ENCODE results near the gene CNTN4. TPM values are rescaled to one million over a fixed set of nuclear protein-coding genes. Genes with fewer than 3 reads are reported as not detected.

CNTN4 gene
- total and polyA plus RNA-seq, 2 experiments from 2014 or later, result 0.91 to 4.0 TPM

GRCh38 chr3:2772803-2773202 lies 674.1 kb downstream of the CNTN4 start:
- Mint-ChIP-seq H3K9me3 (peaks cover 99% of the 10 kb centered on the region), H3K36me3 (ENCODE audit: low read depth) (peaks cover 40% of the 10 kb centered on the region), H3K27ac (no peak overlapping the region), H3K4me1 (no peaks in the 10 kb centered on the region), H3K27me3 (ENCODE audit: insufficient read depth, low read depth, poor library complexity) (peaks cover 6% of the 10 kb centered on the region), H3K4me3 (no peak overlapping the region)
- Histone ChIP-seq H3K27ac (ENCODE audit: low read depth) (no peak overlapping the region), H4K20me1 (replicated peaks; ENCODE audit: insufficient read depth) (no peaks in the 10 kb centered on the region), H3K4me1 (ENCODE audit: insufficient read depth) (peaks cover 12% of the 10 kb centered on the region; the same call in 1 of the 2 replicates), H3K79me2 (replicated peaks; ENCODE audit: insufficient read depth) (no peaks in the 10 kb centered on the region), H2AFZ (no peak overlapping the region), H3K36me3 (ENCODE audit: insufficient read depth) (no peaks in the 10 kb centered on the region), H3K9me2 (ENCODE audit: insufficient read depth) (no peaks in the 10 kb centered on the region), H3K27me3 (ENCODE audit: insufficient read depth) (no peaks in the 10 kb centered on the region), H3K4me2 (no peak overlapping the region), H3K4me3 (no peak overlapping the region), H3F3A (replicated peaks; ENCODE audit: low read depth) (no peaks in the 10 kb centered on the region)
- TF ChIP-seq CREB1 (CRISPR knock-in tag; IDR thresholded peaks at IDR 0.05; ENCODE audit: low read depth) (no peak), EZH2phosphoT487 (IDR thresholded peaks at IDR 0.05; ENCODE audit: unreplicated experiment) (no peak), POLR2AphosphoS5 (IDR thresholded peaks at IDR 0.05; ENCODE audit: low read depth) (no peak), JUNB (IDR thresholded peaks at IDR 0.05; ENCODE audit: unreplicated experiment) (no peak), EZH2 (IDR thresholded peaks at IDR 0.05; ENCODE audit: low read depth, unreplicated experiment) (no peak), ZNF114 (CRISPR knock-in tag; IDR thresholded peaks at IDR 0.05) (no peak), REST (IDR thresholded peaks at IDR 0.05; ENCODE audit: unreplicated experiment) (no peak), STAT1 (IDR thresholded peaks at IDR 0.05; ENCODE audit: unreplicated experiment) (no peak), NANOG (IDR thresholded peaks at IDR 0.05; ENCODE audit: borderline replicate concordance) (no peak), ZNF462 (CRISPR knock-in tag; IDR thresholded peaks at IDR 0.05) (no peak), CTCF (conservative IDR thresholded peaks at IDR 0.05; ENCODE audit: low read depth in 2 of 2) (no peak), ETS1 (IDR thresholded peaks at IDR 0.05) (no peak), ZNF331 (CRISPR knock-in tag; IDR thresholded peaks at IDR 0.05; ENCODE audit: low read depth) (no peak)
- ATAC-seq (no peak), DNase-seq (ENCODE audit: low spot score) (no peak)

All from GM23338 (cell line).